ENCODE data around the gene ZBTB12.
"Not testable (repeated sequence)": the region's sequence is repeated elsewhere in the genome, so short reads cannot be mapped to it uniquely, and the experiment has no call there.

ZBTB12 gene

DNA sequence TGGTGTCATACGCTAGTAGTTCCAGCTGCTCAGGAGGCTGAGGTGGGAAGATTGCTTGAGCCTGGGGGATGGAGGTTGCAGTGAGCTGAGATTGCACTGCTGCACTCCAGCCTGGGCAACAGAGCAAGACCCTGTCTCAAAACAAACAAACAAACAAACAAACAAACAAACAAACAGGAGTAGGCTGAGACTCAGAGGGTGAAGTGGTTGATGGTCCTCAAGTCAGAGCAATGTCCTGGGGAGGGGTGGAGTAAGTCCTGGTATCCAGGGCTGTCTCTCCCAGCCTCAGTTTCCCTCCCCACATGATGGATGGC, 33.3 kb downstream of the ZBTB12 start:
- not testable (repeated sequence) for H3K9ac ChIP-seq (ENCODE audit: low read depth in 1 of 2, low read length in 2 of 2); H3K4me1 ChIP-seq (ENCODE audit: control insufficient read depth in 2 of 2, insufficient read depth in 2 of 2, low read length in 2 of 2)
- peaks cover 49 to 54% of the 10 kb centered on the region in 2 donors for H3K36me3 ChIP-seq (ENCODE audit: control insufficient read depth in 2 of 2, insufficient read depth in 2 of 2, low read length in 2 of 2)

DNA sequence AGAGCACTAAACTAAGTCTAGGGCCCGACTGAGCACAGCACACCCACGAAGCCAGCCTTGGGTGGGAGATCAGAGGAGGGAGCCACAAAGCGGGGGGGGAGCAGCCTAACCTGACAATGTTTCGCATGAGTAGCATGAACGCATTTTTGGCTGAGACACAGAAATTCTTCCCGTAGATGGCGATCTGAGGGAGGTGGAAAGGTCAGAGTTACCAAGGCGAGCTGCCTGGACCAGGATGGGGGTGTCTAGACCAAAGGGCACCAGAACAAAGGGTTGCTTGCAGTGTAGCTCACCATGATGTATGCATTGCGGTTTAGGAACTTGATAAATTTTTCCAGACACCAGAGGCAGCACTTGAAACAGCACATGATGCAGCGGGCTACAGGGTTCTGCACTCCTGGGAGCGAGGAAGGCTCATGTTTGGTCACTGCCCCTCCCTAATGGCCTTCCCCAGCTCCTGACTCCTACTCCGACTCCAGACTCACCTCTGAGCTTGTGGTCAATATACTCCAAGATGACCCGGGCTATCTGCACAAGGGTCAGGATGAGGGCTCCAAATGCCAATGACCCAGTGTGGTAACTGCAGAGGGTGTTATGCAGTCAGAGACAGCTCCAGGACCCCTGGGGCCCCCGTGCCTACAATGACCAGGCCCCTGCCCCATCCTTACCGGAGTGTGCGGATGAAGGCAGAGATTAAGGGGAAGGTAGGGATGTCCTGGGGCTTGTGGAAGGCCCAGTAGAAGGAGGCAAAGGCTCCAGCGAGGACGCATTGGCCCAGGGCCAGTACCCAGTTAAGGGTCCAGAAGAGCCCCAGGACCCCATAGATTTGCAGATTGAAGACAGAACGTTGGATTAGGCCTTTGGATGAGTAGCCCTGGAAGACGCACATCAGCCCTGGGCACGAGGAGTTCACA, 36.4 kb downstream of the ZBTB12 start:
- H3K9me3 ChIP-seq (ENCODE audit: control insufficient read depth in 2 of 2, low read length in 2 of 2) = no peaks in the 10 kb centered on the region
- H3K9ac ChIP-seq (ENCODE audit: low read depth in 1 of 2, low read length in 2 of 2) = no peak overlapping the region
- H3K36me3 ChIP-seq (ENCODE audit: control insufficient read depth in 2 of 2, insufficient read depth in 2 of 2, low read length in 2 of 2) = peaks cover 45 to 46% of the 10 kb centered on the region in 2 donors
- H3K4me3 ChIP-seq (ENCODE audit: low read length in 2 of 2) = no peak overlapping the region
- no peaks in the 10 kb centered on the region for H3K27me3 ChIP-seq (ENCODE audit: control insufficient read depth in 2 of 2, insufficient read depth in 2 of 2, low read length in 2 of 2)
- peaks cover 9% of the 10 kb centered on the region in 2 donors for H3K4me1 ChIP-seq (ENCODE audit: control insufficient read depth in 2 of 2, insufficient read depth in 2 of 2, low read length in 2 of 2)
- no peak overlapping the region for H3K27ac ChIP-seq (ENCODE audit: low read depth in 2 of 2, low read length in 2 of 2)

More for the DNA sequence above, 33.3 kb downstream of the ZBTB12 start:
- H3K27me3 ChIP-seq (ENCODE audit: control insufficient read depth in 2 of 2, insufficient read depth in 2 of 2, low read length in 2 of 2); H3K9me3 ChIP-seq (ENCODE audit: control insufficient read depth in 2 of 2, low read length in 2 of 2); H3K27ac ChIP-seq (ENCODE audit: low read depth in 2 of 2, low read length in 2 of 2); H3K4me3 ChIP-seq (ENCODE audit: low read length in 2 of 2): not testable (repeated sequence)

DNA sequence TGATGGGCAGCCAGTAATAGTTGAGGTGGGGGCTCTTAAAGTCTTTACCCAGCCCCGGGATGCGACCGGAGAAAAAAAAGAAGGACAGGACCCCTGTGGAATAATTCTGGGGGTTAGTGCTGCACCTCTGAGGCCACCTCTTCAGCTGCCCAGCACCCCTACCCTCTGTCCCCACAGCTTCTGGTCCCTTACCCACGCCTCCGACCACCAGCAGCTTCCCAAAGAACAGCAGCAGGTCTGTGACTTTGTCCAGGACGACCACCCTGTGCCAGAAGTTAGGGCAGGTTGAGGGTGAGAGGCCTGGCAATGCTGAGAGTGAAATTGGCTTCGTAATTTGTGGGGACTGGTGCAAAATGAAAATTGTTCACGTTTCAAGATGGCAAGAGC, 37.1 kb downstream of the ZBTB12 start:
- Histone ChIP-seq H3K4me3 (ENCODE audit: low read length in 2 of 2) (no peak overlapping the region), H3K4me1 (ENCODE audit: control insufficient read depth in 2 of 2, insufficient read depth in 2 of 2, low read length in 2 of 2) (peaks cover 9% of the 10 kb centered on the region in 2 donors), H3K27me3 (ENCODE audit: control insufficient read depth in 2 of 2, insufficient read depth in 2 of 2, low read length in 2 of 2) (no peaks in the 10 kb centered on the region), H3K36me3 (ENCODE audit: control insufficient read depth in 2 of 2, insufficient read depth in 2 of 2, low read length in 2 of 2) (peaks cover 45 to 47% of the 10 kb centered on the region in 2 donors), H3K9ac (ENCODE audit: low read depth in 1 of 2, low read length in 2 of 2) (no peak overlapping the region), H3K9me3 (ENCODE audit: control insufficient read depth in 2 of 2, low read length in 2 of 2) (no peaks in the 10 kb centered on the region), H3K27ac (ENCODE audit: low read depth in 2 of 2, low read length in 2 of 2) (no peak overlapping the region)

DNA sequence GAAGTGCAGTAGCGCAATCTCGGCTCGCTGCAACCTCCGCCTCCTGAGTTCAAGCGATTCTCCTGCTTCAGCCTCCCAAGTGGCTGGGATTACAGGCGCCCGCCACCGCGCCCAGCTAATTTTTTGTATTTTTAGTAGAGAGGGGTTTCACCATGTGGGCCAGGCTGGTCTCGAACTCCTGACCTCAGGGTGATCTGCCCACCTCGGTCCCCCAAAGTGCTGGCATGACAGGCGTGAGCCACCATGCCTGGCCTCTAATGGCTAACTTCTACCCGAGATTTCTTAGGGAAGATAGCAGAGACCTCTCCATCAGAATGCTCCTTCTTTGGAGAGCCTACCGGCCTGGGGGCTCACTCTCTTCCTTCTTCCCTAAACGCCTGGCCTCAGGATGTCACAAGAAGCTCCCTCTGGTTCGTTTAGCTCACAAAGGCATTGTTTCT, 37.7 kb downstream of the ZBTB12 start:
- H3K27ac ChIP-seq (ENCODE audit: low read depth in 2 of 2, low read length in 2 of 2); H3K9ac ChIP-seq (ENCODE audit: low read depth in 1 of 2, low read length in 2 of 2); H3K4me1 ChIP-seq (ENCODE audit: control insufficient read depth in 2 of 2, insufficient read depth in 2 of 2, low read length in 2 of 2); H3K9me3 ChIP-seq (ENCODE audit: control insufficient read depth in 2 of 2, low read length in 2 of 2); H3K27me3 ChIP-seq (ENCODE audit: control insufficient read depth in 2 of 2, insufficient read depth in 2 of 2, low read length in 2 of 2): not testable (repeated sequence)
- H3K36me3 ChIP-seq (ENCODE audit: control insufficient read depth in 2 of 2, insufficient read depth in 2 of 2, low read length in 2 of 2) = peaks cover 49 to 50% of the 10 kb centered on the region in 2 donors
- H3K4me3 ChIP-seq (ENCODE audit: low read length in 2 of 2) = peak overlapping the region; percentile 68 to 73

DNA sequence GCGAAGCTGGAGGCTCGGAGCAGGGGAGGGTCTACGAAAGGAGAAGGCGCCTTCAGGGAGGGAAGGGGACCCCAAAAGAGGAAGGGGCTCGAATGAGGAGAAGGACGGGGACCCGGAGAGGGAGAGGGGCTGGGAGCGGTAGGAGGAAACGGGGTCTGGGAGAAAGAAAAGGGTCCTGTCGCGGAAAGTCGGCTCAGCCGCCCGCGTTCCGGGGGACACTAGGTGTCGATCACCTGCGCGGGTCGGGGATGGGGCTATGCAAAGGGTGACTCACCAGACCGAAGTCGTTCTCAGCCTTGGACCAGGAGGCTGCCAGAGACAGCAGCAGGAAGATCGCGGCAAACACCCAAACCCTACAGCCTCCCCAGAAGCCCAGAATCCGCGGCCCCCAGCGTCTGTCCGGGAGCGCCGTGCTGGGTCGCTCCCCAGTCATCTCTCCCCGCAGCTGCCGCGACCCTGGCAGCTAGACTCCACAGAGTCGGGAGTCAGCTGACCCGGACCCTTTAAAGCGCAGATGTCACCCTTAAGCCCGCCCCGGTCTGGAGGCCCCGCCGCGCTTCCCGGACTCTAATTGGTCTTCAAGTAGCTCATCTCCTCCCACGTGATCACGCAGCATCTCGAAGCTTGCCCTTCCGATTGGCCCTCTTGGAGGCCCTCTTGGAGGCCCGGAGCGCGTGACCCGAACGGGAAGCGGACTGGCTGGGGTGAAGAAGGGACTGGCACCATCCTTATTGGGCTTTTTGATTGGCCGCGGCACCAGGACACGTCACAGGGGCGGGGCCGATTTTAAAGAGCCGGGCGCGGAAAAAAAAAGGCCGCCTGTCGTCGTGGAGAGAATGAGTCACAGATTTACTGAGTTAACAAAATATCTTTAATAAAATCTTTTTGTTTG, 39.3 kb downstream of the ZBTB12 start, which contains the start of gene NEU1:
Gene NEU1 (minus strand): TSS at position 478 of the 892 bp plus-strand sequence. CDS start 45 bp downstream, at position 433.
- peaks cover 9% of the 10 kb centered on the region in 2 donors for H3K4me1 ChIP-seq (ENCODE audit: control insufficient read depth in 2 of 2, insufficient read depth in 2 of 2, low read length in 2 of 2)
- H3K27me3 ChIP-seq (ENCODE audit: control insufficient read depth in 2 of 2, insufficient read depth in 2 of 2, low read length in 2 of 2) = no peaks in the 10 kb centered on the region
- H3K9me3 ChIP-seq (ENCODE audit: control insufficient read depth in 2 of 2, low read length in 2 of 2) = no peaks in the 10 kb centered on the region
- peaks cover 43 to 45% of the 10 kb centered on the region in 2 donors for H3K36me3 ChIP-seq (ENCODE audit: control insufficient read depth in 2 of 2, insufficient read depth in 2 of 2, low read length in 2 of 2)
- peak within 1 kb of the TSS; percentile 89 to 90 for H3K4me3 ChIP-seq (ENCODE audit: low read length in 2 of 2)
- peak within 1 kb of the TSS; percentile 70 to 87 for H3K27ac ChIP-seq (ENCODE audit: low read depth in 2 of 2, low read length in 2 of 2)
- H3K9ac ChIP-seq (ENCODE audit: low read depth in 1 of 2, low read length in 2 of 2) = peak within 1 kb of the TSS; percentile 80 to 85

DNA sequence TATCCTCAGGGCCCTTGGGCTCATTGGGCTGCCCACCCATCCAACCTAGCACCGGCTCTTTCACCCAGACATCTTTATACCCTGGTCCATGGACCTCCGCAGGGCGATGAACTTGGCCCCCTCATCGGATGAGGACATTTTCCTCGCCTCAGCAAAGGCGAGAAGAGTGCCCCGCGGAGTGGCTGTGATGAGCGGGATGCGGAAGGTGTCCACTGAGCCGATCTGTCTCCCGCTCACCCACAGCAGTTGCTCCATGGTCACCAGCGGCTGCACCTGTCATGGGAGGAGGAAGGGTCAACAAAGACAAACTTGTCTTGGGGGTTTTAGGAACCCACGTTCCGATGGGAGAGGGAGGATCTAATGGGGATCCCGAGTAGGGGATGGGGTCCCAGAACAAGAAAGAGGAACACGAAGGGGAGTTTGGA, 40.0 kb downstream of the ZBTB12 start:
- H3K4me1 ChIP-seq (ENCODE audit: control insufficient read depth in 2 of 2, insufficient read depth in 2 of 2, low read length in 2 of 2) = peaks cover 9% of the 10 kb centered on the region in 2 donors
- no peaks in the 10 kb centered on the region for H3K9me3 ChIP-seq (ENCODE audit: control insufficient read depth in 2 of 2, low read length in 2 of 2)
- peak overlapping the region; percentile 89 to 90 for H3K4me3 ChIP-seq (ENCODE audit: low read length in 2 of 2)
- H3K36me3 ChIP-seq (ENCODE audit: control insufficient read depth in 2 of 2, insufficient read depth in 2 of 2, low read length in 2 of 2) = peaks cover 41 to 50% of the 10 kb centered on the region in 2 donors
- H3K9ac ChIP-seq (ENCODE audit: low read depth in 1 of 2, low read length in 2 of 2) = peak overlapping the region; percentile 80 to 85
- no peaks in the 10 kb centered on the region for H3K27me3 ChIP-seq (ENCODE audit: control insufficient read depth in 2 of 2, insufficient read depth in 2 of 2, low read length in 2 of 2)
- H3K27ac ChIP-seq (ENCODE audit: low read depth in 2 of 2, low read length in 2 of 2) = peak overlapping the region in 1 of 2 donors; percentile 87

DNA sequence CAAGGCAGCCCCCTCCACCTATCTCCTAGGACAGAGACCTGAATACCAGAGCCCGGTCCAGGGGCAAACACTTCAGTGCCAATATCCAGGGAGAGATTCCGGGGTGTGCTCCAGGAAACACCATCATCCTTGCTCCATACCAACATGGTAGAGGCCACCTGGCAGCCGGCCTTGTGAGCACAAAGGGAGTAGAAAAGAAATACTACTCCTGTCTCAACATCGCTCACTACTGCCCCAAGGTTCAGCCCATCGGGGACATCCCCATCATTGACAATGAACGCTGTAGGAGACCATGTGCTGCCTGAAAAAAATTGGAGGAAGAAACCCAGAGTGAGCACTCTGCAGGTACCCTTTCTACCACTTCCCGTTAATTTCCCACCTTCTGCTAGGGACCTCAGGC, 40.7 kb downstream of the ZBTB12 start:
- H3K9ac ChIP-seq (ENCODE audit: low read depth in 1 of 2, low read length in 2 of 2) = no peak overlapping the region
- no peak overlapping the region for H3K4me3 ChIP-seq (ENCODE audit: low read length in 2 of 2)
- no peak overlapping the region for H3K27ac ChIP-seq (ENCODE audit: low read depth in 2 of 2, low read length in 2 of 2)
- H3K9me3 ChIP-seq (ENCODE audit: control insufficient read depth in 2 of 2, low read length in 2 of 2) = no peaks in the 10 kb centered on the region
- peaks cover 9% of the 10 kb centered on the region in 2 donors for H3K4me1 ChIP-seq (ENCODE audit: control insufficient read depth in 2 of 2, insufficient read depth in 2 of 2, low read length in 2 of 2)
- H3K27me3 ChIP-seq (ENCODE audit: control insufficient read depth in 2 of 2, insufficient read depth in 2 of 2, low read length in 2 of 2) = no peaks in the 10 kb centered on the region
- H3K36me3 ChIP-seq (ENCODE audit: control insufficient read depth in 2 of 2, insufficient read depth in 2 of 2, low read length in 2 of 2) = peaks cover 38 to 49% of the 10 kb centered on the region in 2 donors

DNA sequence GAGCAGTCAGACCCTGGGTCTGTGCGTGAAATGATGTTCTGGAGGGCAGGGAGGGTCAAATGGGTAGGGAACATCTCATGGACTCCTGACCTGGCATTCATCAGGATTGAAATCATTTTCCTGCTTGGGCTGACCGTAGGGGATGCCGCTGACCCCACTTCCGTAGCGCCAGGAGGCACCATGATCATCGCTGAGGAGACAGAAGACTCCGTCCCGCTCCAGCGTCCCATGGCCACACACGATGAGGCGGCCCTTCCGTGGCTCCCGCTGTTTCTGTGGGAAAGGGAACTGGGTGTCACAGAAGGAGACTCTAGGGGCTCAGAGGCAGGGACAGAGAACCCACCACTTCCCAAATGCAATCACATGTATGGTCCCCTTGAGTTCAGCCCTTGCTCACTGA, 41.5 kb downstream of the ZBTB12 start:
- no peak overlapping the region for H3K4me3 ChIP-seq (ENCODE audit: low read length in 2 of 2)
- no peak overlapping the region for H3K27ac ChIP-seq (ENCODE audit: low read depth in 2 of 2, low read length in 2 of 2)
- H3K9ac ChIP-seq (ENCODE audit: low read depth in 1 of 2, low read length in 2 of 2) = no peak overlapping the region
- H3K27me3 ChIP-seq (ENCODE audit: control insufficient read depth in 2 of 2, insufficient read depth in 2 of 2, low read length in 2 of 2) = no peaks in the 10 kb centered on the region
- peaks cover 30 to 42% of the 10 kb centered on the region in 2 donors for H3K36me3 ChIP-seq (ENCODE audit: control insufficient read depth in 2 of 2, insufficient read depth in 2 of 2, low read length in 2 of 2)
- peaks cover 9% of the 10 kb centered on the region in 2 donors for H3K4me1 ChIP-seq (ENCODE audit: control insufficient read depth in 2 of 2, insufficient read depth in 2 of 2, low read length in 2 of 2)
- H3K9me3 ChIP-seq (ENCODE audit: control insufficient read depth in 2 of 2, low read length in 2 of 2) = no peaks in the 10 kb centered on the region

DNA sequence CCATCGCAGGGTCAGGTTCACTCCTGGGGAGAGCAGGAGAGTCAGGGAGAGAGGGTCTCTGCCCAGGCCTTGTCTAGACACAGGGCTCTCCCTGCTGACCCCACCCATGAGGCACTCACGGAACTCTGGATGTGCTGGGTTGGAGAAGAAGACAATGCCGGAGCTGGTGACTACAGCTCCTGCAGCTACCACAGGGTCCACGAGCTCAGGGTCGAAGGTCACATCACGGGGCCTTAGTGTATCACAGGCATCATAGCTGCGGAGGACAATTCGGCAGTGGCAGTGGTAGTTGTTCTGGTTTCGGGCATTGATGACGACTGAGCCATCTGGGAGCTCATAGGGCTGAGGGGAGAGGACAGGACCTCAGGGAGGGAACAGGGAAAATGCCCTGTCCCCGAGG, 42.0 kb downstream of the ZBTB12 start:
- H3K4me3 ChIP-seq (ENCODE audit: low read length in 2 of 2) = no peak overlapping the region
- no peaks in the 10 kb centered on the region for H3K9me3 ChIP-seq (ENCODE audit: control insufficient read depth in 2 of 2, low read length in 2 of 2)
- H3K36me3 ChIP-seq (ENCODE audit: control insufficient read depth in 2 of 2, insufficient read depth in 2 of 2, low read length in 2 of 2) = peaks cover 26 to 38% of the 10 kb centered on the region in 2 donors
- H3K27ac ChIP-seq (ENCODE audit: low read depth in 2 of 2, low read length in 2 of 2) = no peak overlapping the region
- no peak overlapping the region for H3K9ac ChIP-seq (ENCODE audit: low read depth in 1 of 2, low read length in 2 of 2)
- no peaks in the 10 kb centered on the region for H3K27me3 ChIP-seq (ENCODE audit: control insufficient read depth in 2 of 2, insufficient read depth in 2 of 2, low read length in 2 of 2)
- H3K4me1 ChIP-seq (ENCODE audit: control insufficient read depth in 2 of 2, insufficient read depth in 2 of 2, low read length in 2 of 2) = peaks cover 9% of the 10 kb centered on the region in 2 donors

DNA sequence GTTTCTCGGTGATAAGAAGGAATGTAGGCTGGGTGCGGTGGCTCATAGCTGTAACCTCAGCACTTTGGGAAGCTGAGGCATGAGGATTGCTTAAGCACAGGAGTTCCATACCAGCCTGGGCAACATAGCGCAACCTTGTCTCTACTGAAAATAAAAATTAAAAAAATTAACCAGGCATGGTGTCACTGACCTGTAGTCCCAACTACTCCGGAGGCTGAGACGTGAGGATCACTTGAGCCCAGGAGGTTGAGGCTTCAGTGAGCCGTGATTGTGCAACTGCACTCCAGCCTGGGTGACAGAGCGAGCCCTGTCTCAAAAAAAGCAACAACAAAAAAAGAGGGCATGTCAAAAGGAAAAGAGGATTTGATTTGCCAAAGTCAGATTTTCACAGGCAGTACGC, 43.2 kb downstream of the ZBTB12 start:
- Histone ChIP-seq H3K27me3 (ENCODE audit: control insufficient read depth in 2 of 2, insufficient read depth in 2 of 2, low read length in 2 of 2) (no peaks in the 10 kb centered on the region), H3K9ac (ENCODE audit: low read depth in 1 of 2, low read length in 2 of 2) (no peak overlapping the region), H3K4me1 (ENCODE audit: control insufficient read depth in 2 of 2, insufficient read depth in 2 of 2, low read length in 2 of 2) (peaks cover 9% of the 10 kb centered on the region in 2 donors), H3K4me3 (ENCODE audit: low read length in 2 of 2) (no peak overlapping the region), H3K27ac (ENCODE audit: low read depth in 2 of 2, low read length in 2 of 2) (no peak overlapping the region), H3K9me3 (ENCODE audit: control insufficient read depth in 2 of 2, low read length in 2 of 2) (no peaks in the 10 kb centered on the region), H3K36me3 (ENCODE audit: control insufficient read depth in 2 of 2, insufficient read depth in 2 of 2, low read length in 2 of 2) (peaks cover 22 to 33% of the 10 kb centered on the region in 2 donors)

Data from mucosa of rectum (tissue), 2 donors.